Stimulated activated naive B cell treated with anti-CD40 and anti-IgM and Interleukin-4, amounts not matched to agents 10 μg/mL and 1 μg/mL and 100 μg/mL, for 72 hours (primary cell): ENCODE results near the gene DRP2.
A peak's percentile ranks its signal among the peaks of the same experiment; 100 is the strongest.

ENCODE experiments used
- ATAC-seq, 2 donors: fragments of 150-1000 bp; cut with Tn5 transposase; replicated peaks; 2 replicates each; pipeline ENCODE4 v1.10.0; 2021; ENCODE audit warnings: moderate library complexity in 1 of 2
- DNase-seq: peaks from one replicate; pipeline ENCODE4 v3.0.0; 2021
- H3K27ac Mint-ChIP-seq: one replicate; pipeline ENCODE4 v1.8.0; 2022; ENCODE audit warnings: mild to moderate bottlenecking, mixed read lengths
- H3K27me3 Mint-ChIP-seq, 2 donors: one replicate each; pipeline ENCODE4 v1.8.0; 2022; ENCODE audit warnings: mixed read lengths in 2 of 2
- H3K36me3 Mint-ChIP-seq, 2 donors: one replicate each; pipeline ENCODE4 v1.8.0; 2022; ENCODE audit warnings: mixed read lengths in 2 of 2, mild to moderate bottlenecking in 1 of 2
- H3K4me1 Mint-ChIP-seq, 2 donors: one replicate each; pipeline ENCODE4 v1.8.0; 2022; ENCODE audit warnings: mixed read lengths in 2 of 2, mild to moderate bottlenecking in 1 of 2
- H3K4me3 Mint-ChIP-seq, 2 donors: one replicate each; pipeline ENCODE4 v1.8.0; 2022; ENCODE audit warnings: mild to moderate bottlenecking in 2 of 2, mixed read lengths in 2 of 2, moderate library complexity in 1 of 2
- H3K9me3 Mint-ChIP-seq, 2 donors: one replicate each; pipeline ENCODE4 v1.8.0; 2022; ENCODE audit warnings: mixed read lengths in 2 of 2, mild to moderate bottlenecking in 1 of 2

Gene DRP2

DNA sequence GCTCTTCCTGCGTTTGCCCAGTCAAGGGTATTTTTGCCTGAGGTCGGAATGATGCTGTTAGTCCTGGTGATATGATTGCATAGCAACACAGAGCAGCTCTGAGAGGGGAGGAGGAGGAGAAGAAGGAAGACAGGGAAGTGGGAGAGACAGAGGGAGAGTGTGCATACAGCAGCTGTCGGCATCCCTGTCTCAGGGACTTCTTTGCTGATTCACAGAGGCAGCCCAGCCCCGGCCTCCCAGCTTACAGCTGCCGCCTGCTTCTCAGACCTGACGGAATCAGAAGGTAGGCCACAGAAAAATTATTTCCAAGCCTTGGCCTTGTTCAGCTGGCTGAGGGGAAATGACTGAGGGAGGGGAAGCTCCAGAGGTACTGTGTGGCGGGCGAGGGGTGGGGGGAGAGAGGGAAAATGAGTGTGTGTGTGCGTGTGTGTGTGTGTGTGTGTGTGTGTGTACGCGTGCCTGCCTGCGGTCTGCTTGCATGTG, 319 bp downstream of the DRP2 start:
- DNase-seq: no peak
- Mint-ChIP-seq H3K27me3 (peaks cover 0 to 4% of the 10 kb centered on the region in 2 donors), H3K27ac (no peak overlapping the region), H3K36me3 (no peaks in the 10 kb centered on the region), H3K4me3 (no peak overlapping the region), H3K9me3 (no peaks in the 10 kb centered on the region), H3K4me1 (peaks cover 0 to 3% of the 10 kb centered on the region in 2 donors)
- ATAC-seq: peak in 1 of 2 donors; percentile 46

DNA sequence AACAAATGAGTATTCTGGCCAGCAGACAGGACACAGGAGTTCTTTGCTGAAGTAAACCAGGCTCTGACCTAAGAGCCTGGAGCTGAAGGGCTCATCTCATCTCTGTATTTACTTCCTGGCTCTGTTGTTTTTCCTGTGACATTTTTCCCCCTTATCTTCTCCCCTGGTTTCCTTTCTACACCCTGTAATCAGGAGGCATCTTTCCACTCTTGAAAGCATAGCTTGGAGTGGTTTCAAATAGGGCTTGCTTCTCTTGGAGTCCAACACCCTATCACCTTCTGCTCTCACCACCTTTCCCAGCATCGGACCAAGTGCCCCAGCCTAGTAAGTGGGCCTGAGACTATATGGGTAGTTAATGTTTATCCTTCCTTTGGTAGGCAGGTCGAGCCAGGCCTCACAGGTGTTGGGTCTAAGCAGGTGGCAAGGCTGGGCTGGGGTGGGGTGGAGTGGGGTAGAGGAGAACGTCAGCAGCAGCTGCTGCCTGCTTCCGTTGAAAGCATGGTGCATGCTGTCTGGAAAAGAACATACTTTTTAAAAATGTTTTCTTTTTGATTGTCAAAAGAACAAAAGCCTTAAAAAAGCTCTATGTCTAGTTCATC, 1.2 kb downstream of the DRP2 start:
- no peak overlapping the region for H3K27ac Mint-ChIP-seq
- peaks cover 0 to 4% of the 10 kb centered on the region in 2 donors for H3K27me3 Mint-ChIP-seq
- H3K36me3 Mint-ChIP-seq: no peaks in the 10 kb centered on the region
- H3K9me3 Mint-ChIP-seq: no peaks in the 10 kb centered on the region
- no peak for DNase-seq
- H3K4me3 Mint-ChIP-seq: no peak overlapping the region
- H3K4me1 Mint-ChIP-seq: peaks cover 0 to 1% of the 10 kb centered on the region in 2 donors
- ATAC-seq: no peak

DNA sequence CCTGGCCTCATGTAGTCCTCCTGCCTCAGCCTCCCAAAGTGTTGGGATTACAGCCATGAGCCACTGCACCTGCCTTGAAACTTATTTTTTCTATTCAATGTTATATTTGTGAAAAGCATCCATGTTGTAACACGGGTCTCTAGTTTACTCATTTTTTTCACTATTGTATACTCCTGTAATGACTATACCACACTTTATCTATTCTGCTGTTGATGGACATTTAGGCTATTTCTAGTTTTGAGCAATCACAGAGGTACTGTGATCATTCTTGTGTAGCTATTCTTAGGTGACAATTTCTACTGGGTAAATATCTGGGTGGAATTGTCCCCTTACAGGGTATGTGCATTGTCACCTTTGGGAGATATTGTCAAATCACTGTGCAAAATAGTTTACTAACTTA, 3.6 kb downstream of the DRP2 start:
- H3K4me1 Mint-ChIP-seq: peaks cover 0 to 1% of the 10 kb centered on the region in 2 donors
- H3K36me3 Mint-ChIP-seq: no peaks in the 10 kb centered on the region
- H3K27ac Mint-ChIP-seq: no peak overlapping the region
- H3K9me3 Mint-ChIP-seq: no peaks in the 10 kb centered on the region
- no peak overlapping the region for H3K4me3 Mint-ChIP-seq
- ATAC-seq: peak in 1 of 2 donors; percentile 25
- peaks cover 0 to 4% of the 10 kb centered on the region in 2 donors for H3K27me3 Mint-ChIP-seq
- no peak for DNase-seq

DNA sequence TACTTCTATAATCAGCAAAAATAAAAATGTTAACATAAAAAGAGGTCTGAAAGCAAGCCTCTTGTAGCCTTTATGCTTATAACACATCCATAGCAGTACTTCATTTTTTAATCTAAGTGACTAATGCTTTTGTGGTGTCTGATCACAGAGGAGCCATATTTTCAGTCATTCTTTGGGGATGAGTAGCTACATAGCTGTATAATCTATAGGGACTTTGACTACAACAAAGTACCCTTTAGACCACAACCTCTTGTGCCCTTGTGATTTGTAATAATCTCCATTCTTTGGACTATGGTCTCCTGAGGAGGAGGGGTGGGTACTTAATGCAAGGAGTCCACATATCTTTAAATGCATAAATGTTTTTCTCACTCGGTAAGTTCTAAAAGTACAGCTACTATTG, 9.6 kb downstream of the DRP2 start:
- Mint-ChIP-seq H3K4me3 (no peak overlapping the region), H3K4me1 (no peaks in the 10 kb centered on the region)
- no peak for DNase-seq

DNA sequence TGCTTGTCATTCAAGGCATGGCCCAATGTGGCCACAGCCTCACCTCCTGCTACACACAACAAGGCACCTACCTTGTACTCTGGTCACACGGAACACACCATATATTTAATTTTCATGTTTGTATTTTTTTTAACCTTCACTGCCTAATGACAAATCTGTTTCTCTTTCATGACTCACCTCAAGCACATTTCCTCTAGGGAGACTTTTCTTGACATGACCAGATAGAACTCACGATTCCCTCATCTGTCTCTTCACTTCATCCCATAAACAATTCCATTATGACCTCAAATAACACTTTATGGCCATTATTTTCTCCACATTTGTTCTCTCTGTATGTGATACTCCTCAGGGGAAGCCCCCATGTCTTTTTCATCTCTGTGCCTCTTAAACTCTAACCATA, 11.1 kb downstream of the DRP2 start:
- Mint-ChIP-seq H3K4me1 (no peaks in the 10 kb centered on the region), H3K4me3 (no peak overlapping the region), H3K27ac (no peak overlapping the region), H3K9me3 (no peaks in the 10 kb centered on the region), H3K36me3 (no peaks in the 10 kb centered on the region), H3K27me3 (no peaks in the 10 kb centered on the region)
- ATAC-seq (no peak), DNase-seq (no peak)

More for the DNA sequence above, 9.6 kb downstream of the DRP2 start:
- H3K36me3 Mint-ChIP-seq: no peaks in the 10 kb centered on the region
- no peak for ATAC-seq
- no peaks in the 10 kb centered on the region for H3K9me3 Mint-ChIP-seq
- H3K27ac Mint-ChIP-seq: no peak overlapping the region
- no peaks in the 10 kb centered on the region for H3K27me3 Mint-ChIP-seq

DNA sequence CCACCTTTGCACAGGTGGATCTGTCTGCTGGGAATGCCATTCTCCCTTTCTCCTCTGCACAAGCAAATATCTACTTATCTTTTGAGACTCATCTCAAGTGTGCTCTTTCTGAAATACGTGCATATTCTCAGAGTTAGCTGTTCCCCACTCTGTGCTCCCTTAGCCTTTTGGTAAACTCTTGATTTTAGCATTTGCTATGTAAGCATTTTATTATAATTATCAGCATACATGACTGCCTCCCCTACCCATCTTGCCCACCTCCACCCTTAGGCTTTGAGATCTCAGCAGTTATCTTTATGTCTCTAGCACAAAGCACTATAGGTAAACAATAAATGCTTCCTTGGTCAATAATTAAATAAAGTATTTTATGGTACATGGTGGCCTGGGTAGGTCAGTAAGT, 11.5 kb downstream of the DRP2 start:
- no peak for DNase-seq
- Mint-ChIP-seq H3K4me1 (no peaks in the 10 kb centered on the region), H3K36me3 (no peaks in the 10 kb centered on the region), H3K4me3 (no peak overlapping the region), H3K9me3 (no peaks in the 10 kb centered on the region), H3K27me3 (no peaks in the 10 kb centered on the region), H3K27ac (no peak overlapping the region)
- no peak for ATAC-seq

DNA sequence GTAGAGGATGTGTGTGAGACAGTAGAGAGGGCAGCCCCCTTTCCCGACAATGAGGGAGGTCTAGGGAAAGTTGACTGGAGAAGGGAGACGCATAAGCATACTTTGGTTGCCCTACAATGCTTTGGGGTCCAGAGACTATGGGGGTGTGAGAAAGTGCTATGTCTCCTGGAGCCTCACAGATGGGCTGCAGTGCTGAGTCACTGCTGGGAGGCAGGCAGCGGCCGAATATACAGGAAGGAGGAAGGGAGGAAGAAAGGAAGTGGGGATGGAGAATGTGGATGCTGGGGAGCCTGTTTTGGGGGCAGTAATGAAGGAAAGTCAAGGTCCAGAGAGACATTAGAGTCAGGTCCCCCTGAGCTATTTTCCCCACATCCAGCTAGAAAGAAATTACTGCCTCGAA, 12.7 kb downstream of the DRP2 start:
- Mint-ChIP-seq H3K27me3 (no peaks in the 10 kb centered on the region), H3K36me3 (no peaks in the 10 kb centered on the region), H3K27ac (no peak overlapping the region), H3K4me1 (no peaks in the 10 kb centered on the region), H3K9me3 (no peaks in the 10 kb centered on the region), H3K4me3 (no peak overlapping the region)
- no peak for DNase-seq
- ATAC-seq: no peak

DNA sequence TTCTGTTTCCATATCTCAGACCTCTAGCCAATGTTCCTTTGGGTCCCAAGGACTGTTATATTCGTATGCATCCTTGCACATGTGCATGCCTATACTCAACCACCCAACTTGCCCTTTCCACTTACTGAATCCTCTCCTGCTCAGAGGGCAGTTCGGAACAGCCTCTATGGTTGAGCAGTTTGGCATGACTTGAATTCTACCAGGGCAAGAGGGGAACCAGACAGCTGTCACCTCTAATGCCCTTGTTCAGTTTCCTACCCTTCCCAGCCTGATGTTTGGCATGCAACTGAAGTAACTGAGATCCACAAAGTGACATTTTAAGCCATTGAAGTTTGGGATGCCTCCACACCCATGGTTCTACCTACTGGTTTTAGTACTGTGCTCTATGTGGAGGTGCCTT, 17.5 kb downstream of the DRP2 start:
- no peak for DNase-seq
- ATAC-seq: no peak
- Mint-ChIP-seq H3K4me1 (no peaks in the 10 kb centered on the region), H3K27me3 (no peaks in the 10 kb centered on the region), H3K4me3 (no peak overlapping the region), H3K36me3 (no peaks in the 10 kb centered on the region), H3K27ac (no peak overlapping the region), H3K9me3 (no peaks in the 10 kb centered on the region)

DNA sequence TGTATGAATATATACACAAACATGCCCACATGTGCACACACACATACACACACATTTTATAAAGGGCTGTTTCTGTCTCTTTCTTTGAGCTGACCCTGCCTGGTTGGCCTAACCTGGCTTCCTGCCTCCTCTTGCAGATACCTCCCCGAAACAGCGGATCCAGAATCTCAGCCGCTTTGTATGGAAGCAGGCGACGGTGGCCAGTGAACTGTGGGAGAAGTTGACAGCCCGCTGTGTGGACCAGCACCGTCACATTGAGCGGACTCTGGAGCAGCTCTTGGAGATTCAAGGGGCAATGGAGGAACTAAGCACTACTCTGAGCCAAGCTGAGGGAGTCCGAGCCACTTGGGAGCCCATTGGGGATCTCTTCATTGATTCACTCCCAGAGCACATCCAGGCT, 21.9 kb downstream of the DRP2 start:
- no peak overlapping the region for H3K4me3 Mint-ChIP-seq
- DNase-seq (no peak), ATAC-seq (no peak)
- H3K36me3 Mint-ChIP-seq: no peaks in the 10 kb centered on the region
- H3K4me1 Mint-ChIP-seq: no peaks in the 10 kb centered on the region
- H3K27ac Mint-ChIP-seq: no peak overlapping the region
- H3K9me3 Mint-ChIP-seq: no peaks in the 10 kb centered on the region
- H3K27me3 Mint-ChIP-seq: peaks cover 0 to 5% of the 10 kb centered on the region in 2 donors

DNA sequence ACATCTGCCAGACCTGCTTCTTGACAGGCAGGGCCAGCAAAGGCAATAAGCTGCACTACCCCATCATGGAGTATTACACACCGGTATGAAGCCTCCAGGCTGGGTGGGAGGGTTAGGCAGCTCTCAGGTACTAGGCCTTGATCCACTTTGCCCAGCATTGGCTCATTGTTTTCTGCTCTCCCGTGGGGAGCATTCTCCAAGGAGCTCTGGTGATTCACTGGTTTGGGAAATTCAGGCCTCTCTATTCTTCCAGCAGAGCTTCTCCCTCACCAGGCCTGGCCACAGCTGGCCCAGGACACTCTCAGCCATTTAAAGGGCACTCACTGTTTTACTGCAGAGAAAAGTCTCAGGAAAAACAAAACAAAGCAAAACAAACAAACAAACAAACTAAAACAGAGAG, 33.0 kb downstream of the DRP2 start:
- Mint-ChIP-seq H3K4me3 (no peak overlapping the region), H3K27me3 (no peaks in the 10 kb centered on the region), H3K4me1 (no peaks in the 10 kb centered on the region), H3K27ac (no peak overlapping the region), H3K9me3 (no peaks in the 10 kb centered on the region), H3K36me3 (no peaks in the 10 kb centered on the region)
- ATAC-seq (no peak), DNase-seq (no peak)

DNA sequence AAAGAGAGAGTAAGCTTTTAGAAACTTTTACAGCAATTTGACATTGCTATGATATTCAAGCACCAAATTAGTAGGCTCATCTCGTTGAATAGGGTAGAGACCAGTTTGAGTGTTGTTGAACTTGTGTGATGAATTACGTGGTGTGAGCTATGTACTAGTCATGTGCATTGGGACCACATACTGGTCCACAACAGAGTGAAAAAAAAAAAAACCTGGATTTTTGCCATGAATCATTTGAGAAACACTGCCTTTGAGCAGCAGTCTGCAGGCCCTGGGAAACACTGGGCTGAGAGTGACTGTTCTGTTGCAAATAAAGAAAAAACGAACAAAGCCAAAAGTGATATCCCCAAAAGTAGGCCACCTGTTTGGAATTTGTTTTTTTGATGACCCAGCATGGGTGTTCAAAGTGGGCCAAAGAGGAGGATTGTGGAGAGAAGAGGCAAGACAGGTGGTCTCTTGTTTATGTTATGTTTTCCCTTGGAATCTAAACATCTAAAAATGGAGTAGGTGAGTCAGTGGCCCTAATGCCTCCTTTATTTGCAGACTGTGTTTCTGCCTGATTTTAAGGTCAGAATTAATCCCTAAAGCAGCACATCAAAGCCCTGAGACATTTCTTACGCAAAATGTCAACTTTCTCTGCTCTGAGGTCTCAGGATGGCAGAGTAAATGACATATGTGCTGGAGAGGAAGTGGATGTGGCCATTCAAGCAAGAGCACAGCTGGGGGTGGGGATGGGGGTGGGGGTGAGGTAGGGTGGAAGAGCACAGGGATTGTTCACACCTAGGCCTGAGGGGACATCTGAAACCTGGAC, 38.1 kb downstream of the DRP2 start:
- Mint-ChIP-seq H3K36me3 (no peaks in the 10 kb centered on the region), H3K4me3 (no peak overlapping the region), H3K27ac (no peak overlapping the region), H3K9me3 (no peaks in the 10 kb centered on the region), H3K27me3 (peaks cover 0 to 4% of the 10 kb centered on the region in 2 donors), H3K4me1 (no peaks in the 10 kb centered on the region)
- no peak for ATAC-seq
- DNase-seq: no peak

DNA sequence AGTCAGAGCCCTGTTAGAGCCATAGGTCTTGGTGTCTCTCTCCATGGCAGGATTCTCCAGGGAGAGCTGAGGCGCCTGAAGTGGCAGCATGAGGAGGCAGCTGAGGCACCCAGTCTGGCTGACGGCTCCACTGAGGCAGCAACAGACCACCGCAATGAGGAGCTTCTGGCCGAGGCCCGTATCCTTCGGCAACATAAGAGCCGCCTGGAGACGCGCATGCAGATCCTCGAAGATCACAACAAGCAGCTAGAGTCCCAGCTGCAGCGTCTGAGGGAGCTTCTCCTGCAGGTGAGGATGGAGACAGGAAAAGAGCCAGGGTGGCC, 38.6 kb downstream of the DRP2 start:
- Mint-ChIP-seq H3K4me3 (no peak overlapping the region), H3K27ac (no peak overlapping the region), H3K4me1 (no peaks in the 10 kb centered on the region), H3K36me3 (no peaks in the 10 kb centered on the region), H3K27me3 (peaks cover 0 to 4% of the 10 kb centered on the region in 2 donors), H3K9me3 (no peaks in the 10 kb centered on the region)
- ATAC-seq (no peak), DNase-seq (no peak)

DNA sequence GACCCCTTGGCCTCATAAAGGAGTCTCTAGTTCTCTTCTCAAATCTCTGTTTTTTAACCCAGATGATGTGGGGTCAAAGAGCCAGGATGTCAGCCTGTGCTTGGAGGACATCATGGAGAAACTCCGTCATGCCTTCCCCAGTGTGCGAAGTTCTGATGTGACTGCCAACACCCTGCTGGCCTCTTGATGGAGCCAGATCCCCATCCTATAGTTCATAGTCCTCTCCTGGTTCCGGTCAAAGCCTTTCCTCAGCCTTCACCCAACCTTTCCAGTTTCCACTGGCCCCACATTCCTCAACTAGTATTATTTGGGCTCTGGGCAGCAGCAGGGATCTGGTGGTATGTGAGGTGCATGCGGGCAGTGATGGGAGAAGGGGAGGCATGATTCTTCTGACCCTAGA, 40.8 kb downstream of the DRP2 start:
- Mint-ChIP-seq H3K4me1 (no peaks in the 10 kb centered on the region), H3K9me3 (no peaks in the 10 kb centered on the region), H3K27me3 (peaks cover 0 to 4% of the 10 kb centered on the region in 2 donors), H3K36me3 (no peaks in the 10 kb centered on the region), H3K27ac (no peak overlapping the region), H3K4me3 (no peak overlapping the region)
- DNase-seq (no peak), ATAC-seq (no peak)

DNA sequence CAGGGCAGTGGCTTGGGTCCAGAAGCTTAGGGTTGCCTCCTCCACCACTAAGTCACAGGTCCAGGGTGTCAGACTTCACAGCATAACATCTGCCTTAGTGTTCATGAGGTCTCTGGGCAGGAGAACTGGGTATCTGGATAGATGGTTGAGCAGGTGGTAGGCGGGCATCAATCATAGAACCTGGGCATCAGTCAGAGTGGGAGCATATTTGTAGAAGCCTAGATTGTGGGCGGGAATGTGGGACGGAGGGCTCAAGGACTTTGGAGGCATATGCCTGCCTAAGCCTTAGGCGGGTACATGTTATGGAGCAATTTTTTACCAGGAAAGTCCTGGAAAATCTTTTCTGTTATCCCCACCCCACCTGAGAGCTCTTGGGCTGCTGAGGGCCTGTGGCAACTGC, 43.0 kb downstream of the DRP2 start:
- Mint-ChIP-seq H3K27ac (no peak overlapping the region), H3K36me3 (no peaks in the 10 kb centered on the region)

DNA sequence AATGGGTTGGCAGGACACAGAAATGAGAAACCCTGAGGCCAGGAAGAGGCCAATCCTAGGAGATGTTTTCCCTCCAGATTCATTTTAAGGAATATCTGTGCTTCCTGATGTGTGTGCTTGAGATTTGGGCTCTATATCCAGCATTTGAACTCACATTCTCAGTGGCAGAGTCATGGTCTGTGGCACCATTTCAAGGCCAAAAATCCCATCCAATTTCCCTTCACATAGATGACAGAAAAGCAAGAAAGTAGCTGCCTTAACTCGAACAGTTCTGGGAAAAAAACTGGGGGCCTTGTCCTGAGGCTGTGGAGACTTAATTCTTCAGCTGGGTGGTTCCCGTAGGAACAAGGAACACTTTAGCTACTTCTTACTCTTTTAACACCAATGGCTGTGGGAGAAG, 44.2 kb downstream of the DRP2 start:
- Mint-ChIP-seq H3K27ac (no peak overlapping the region), H3K4me1 (no peaks in the 10 kb centered on the region), H3K9me3 (no peaks in the 10 kb centered on the region), H3K36me3 (no peaks in the 10 kb centered on the region), H3K4me3 (no peak overlapping the region), H3K27me3 (peaks cover 0 to 4% of the 10 kb centered on the region in 2 donors)
- no peak for DNase-seq
- no peak for ATAC-seq

More for the DNA sequence above, 43.0 kb downstream of the DRP2 start:
- DNase-seq: no peak
- Mint-ChIP-seq H3K9me3 (no peaks in the 10 kb centered on the region), H3K4me3 (no peak overlapping the region), H3K27me3 (peaks cover 0 to 4% of the 10 kb centered on the region in 2 donors), H3K4me1 (no peaks in the 10 kb centered on the region)
- ATAC-seq: no peak
